CD4-positive, alpha-beta T cell treated with Interleukin-17A for 1 hour (primary cell): ENCODE results near the gene SYT1.
"Not testable (repeated sequence)": the region's sequence is repeated elsewhere in the genome, so short reads cannot be mapped to it uniquely, and the experiment has no call there.

Experiments
- DNase-seq: peaks from one replicate; pipeline ENCODE4 v3.0.0-alpha.2; 2020

The SYT1 gene

GRCh38 chr12:79156846-79157463 is 292.4 kb downstream of the SYT1 start:
- no peak for DNase-seq

- no peak for DNase-seq
Measured at GRCh38 chr12:79161249-79161934, 296.8 kb downstream of the SYT1 start.

GRCh38 chr12:79162147-79162772 is 297.7 kb downstream of the SYT1 start:
- no peak for DNase-seq

GRCh38 chr12:79162948-79163347 is 298.4 kb downstream of the SYT1 start:
- no peak for DNase-seq

DNA sequence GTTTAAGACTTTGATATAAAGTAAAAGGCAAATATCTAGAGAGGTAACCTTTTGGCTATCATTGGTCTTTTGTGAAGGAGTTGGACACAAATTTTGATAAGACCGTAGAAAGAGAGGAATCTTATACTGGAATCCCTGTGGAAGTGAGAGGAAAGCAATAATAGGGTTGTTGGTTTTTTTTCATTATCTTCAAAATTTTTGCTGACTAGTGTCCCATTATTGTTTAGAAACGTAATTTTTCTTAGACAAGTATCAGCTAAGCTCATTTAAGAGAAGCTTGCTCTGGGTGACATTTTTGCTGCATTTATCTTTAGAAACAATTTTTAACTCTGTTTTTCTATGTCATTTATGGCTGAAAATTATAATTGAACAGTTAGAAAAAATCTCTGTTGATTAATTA is 300.3 kb downstream of the SYT1 start:
- DNase-seq = no peak

DNA sequence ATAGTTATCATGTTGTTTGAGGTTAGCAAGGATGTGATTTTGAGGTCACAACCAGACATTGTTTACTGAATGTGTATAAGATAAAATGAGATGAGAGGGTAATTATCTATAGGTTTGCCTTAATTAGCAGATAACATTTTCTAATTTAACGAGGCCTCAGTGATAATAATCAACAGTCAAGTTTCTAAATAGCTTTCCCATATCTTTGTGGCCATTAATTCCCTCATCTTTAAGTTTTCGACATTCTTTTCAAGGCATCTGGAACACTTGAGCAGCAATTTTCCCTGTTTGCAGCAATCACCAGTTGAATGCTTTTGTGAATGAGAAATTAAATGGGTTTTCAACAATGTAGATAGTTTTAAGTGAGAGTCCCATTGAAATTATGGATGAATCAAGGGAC is 304.1 kb downstream of the SYT1 start:
- no peak for DNase-seq

DNA sequence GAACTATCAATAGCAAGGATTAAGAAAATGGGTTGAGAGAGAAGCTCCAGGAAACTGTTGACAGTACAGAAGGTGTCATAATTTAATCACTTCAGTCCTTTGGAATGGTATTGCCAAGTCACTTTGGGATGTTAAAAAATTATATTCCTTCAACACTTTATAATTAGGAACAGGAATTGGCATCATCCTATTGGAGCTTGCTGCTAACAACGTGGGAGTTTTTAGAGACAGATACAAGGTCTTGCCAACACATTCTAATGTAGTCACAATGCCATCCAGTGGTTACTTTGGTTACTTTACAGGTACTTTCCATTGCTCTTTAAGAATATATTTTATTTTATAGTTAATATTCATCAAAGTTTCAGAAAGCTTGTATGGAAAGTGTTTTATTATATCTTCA is 310.1 kb downstream of the SYT1 start:
- DNase-seq = no peak

GRCh38 chr12:79183003-79183402 is 318.4 kb downstream of the SYT1 start:
- DNase-seq = no peak

DNA sequence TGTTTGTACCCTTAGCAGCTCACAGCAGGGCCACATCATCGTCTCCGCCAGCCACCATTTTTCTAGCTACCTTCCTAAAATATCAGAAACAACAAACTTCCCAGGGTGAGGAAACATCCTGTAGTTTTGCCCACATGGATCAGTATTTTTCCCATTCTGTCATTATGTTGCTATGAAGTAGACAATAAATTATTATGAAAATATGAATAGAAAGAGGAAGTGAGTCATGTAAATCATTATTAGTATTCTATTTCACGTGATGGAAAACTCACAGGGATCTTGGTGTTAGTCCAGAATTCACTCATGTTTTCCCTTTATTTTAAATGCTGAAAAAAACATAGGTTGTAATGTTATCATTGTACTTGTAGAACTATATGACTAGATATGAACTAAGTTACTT is 319.4 kb downstream of the SYT1 start:
- DNase-seq = no peak

DNA sequence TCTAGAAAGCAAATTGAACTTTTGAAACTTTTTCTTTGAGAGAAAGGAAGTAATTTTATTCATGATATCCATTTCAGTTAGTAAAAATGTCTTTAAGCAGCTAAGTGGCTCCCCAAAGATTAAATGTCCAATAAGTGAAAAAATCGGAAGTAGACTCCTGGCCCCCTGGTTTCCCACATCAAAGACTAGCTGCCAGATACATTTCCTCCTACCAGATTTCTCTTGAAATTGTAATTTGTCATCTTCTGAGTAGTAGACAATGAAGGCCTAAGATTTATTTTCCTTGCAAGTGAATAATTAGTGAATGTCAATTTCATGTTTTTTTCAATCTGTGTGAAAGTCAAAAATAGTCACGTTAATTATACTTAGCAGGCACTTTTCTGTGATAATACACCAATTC is 321.9 kb downstream of the SYT1 start:
- no peak for DNase-seq

GRCh38 chr12:79187032-79187431 is 322.5 kb downstream of the SYT1 start:
- no peak for DNase-seq

GRCh38 chr12:79191391-79191790 is 326.8 kb downstream of the SYT1 start:
- DNase-seq = no peak

- no peak for DNase-seq
Measured at GRCh38 chr12:79194595-79194994, 330.0 kb downstream of the SYT1 start.

DNA sequence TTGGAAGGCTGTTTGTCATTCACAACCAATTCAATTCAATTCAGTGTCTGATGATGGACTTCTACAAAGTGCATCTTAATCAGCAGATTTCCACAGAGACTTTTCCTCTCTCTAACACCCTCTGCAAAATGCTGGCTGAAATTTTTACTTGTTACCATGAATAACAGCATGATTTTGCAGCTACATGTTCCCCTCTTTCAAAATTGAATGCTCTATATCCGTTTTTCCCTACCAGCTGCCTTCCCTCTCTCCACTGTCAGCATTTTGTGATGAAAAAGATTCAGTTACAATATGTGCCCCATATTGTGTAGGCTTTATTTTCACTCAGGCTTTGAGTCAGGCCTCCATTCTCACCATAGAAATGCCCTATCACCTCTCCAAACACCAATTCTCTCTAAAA is 334.6 kb downstream of the SYT1 start:
- no peak for DNase-seq

DNA sequence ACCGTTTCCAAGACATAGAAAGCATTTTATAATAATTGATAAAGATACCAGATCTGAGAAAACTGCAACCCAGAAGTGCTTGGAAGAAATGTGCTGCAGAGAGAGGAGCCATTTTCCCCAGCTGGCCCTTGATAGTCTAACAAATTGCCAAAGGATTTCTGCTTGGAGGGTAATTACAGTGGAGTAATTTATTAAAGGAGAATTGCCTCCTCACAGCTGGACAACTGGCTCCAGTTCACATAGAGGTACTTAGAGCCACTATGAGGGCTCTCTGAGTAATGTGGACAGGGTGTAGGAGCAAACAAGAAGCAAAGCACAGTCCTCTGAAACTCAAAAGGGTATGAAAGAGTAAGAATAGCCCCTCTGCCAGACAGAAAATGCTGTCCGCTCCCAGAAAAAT is 335.6 kb downstream of the SYT1 start:
- no peak for DNase-seq

GRCh38 chr12:79203058-79203647 is 338.6 kb downstream of the SYT1 start:
- DNase-seq = no peak

DNA sequence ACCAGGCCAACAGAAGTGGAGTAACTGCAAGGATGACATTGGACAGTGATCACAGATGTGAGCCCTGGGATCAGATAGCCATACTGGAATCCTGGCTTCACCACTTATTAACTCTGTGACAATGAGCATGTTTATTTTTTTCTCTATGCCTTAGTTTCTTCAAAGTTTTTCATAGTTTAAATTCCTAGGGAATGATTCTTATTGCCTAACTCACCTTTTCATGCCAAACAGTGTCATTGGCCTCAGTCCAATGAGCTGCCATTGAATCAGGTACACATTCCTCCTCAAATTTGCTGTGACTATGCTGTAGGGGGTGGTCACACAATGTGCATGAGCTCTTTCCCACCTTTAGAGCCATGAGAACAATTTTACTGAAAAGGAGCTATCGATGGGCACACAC is 342.3 kb downstream of the SYT1 start:
- no peak for DNase-seq

DNA sequence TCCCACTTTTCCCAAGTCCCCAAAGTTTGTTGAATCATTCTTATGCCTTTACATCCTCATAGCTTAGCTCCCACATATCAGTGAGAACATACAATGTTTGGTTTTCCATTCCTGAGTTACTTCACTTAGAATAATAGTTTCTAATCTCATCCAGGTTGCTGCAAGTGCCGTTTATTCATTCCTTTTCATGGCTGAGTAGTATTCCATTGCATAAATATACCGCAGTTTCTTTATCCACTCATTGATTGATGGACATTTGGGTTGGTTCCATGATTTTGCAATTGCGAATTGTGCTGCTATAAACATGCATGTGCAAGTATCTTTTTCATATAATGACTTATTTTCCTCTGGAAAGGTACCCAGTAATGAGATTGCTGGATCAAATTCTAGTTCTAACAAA is 345.8 kb downstream of the SYT1 start:
- DNase-seq = not testable (repeated sequence)

GRCh38 chr12:79217306-79217705 is 352.7 kb downstream of the SYT1 start:
- no peak for DNase-seq

GRCh38 chr12:79223210-79223609 is 358.6 kb downstream of the SYT1 start:
- DNase-seq = no peak

DNA sequence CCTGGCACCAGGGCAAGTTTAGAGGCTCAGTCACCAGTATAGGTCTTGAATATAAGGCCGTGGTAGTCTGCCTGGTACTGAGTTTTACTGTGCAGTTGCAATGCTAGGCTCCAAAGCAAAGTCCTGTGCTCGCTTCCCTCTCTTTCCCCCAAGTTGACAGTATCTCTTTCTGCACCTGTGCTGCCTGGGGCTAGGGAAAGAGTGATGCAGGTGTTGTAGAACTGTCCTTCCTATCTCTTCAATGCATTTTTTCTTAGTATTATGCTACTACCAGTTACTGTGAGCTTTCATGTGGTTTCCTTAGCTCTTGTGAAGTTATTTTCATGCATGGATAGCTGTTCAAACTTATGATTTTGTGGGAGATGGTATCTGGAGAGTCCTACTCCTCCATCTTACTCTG is 359.2 kb downstream of the SYT1 start:
- DNase-seq = no peak

DNA sequence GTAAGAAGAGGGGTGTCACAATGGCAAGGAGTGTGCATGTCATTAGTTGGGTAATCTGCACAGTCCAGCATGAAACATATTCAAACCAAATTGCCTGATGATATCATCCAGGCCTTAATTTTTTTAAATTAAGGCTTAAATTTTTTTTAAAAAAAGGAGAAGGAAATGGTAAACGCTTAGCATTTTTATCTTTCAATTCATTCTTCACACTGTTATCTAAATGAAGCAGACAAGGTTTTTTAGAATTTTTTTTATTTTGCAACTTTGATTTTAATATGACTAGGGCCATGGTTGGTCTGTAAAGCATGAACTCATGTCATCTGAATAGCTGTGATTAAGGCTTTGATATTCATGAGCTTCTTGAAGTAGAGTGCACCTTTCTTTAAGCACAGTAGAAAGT is 362.5 kb downstream of the SYT1 start:
- DNase-seq = no peak

DNA sequence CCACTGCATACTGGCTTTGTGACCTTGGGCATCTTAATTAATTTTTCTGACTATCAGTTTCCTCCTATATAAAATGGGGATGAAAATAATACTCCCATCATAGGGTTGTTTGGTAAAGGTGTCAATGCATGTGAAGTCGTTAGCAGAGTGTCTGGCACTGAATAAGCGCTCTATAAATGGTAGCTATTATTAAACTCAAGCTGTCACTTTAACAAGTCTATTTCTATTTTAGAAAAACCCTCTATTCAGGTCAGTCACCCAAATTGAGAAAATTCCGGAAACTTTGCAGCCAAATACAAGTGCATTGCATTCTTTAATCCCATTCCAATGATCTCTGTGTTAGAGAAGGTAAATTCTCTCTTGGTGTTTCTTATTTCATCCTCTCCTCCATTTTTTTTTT is 363.1 kb downstream of the SYT1 start:
- no peak for DNase-seq

DNA sequence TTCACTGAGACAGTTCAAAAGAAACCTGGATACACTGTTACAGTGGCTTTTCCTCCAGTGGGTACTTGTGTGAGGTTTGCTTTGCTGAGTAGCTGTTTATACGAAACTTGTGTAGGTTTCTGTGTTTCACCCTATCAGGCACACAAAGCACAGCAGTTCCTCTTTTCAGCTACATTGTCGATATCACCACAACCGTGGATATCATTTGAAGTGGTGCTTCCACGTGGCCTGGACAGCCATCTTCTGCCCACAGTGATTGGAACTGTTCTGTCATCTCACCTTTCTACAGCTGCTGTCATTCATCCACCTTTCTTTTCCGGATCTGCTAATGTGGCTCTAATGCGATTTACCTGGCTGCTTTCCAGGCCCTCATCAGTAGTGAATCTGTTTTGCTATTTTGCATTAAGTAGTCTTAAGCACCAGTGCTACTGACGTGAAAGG is 368.8 kb downstream of the SYT1 start:
- DNase-seq = no peak
